ENCODE measurements around the gene RHPN2.
"Not testable (repeated sequence)": the region's sequence is repeated elsewhere in the genome, so short reads cannot be mapped to it uniquely, and the experiment has no call there.

RHPN2 gene

DNA sequence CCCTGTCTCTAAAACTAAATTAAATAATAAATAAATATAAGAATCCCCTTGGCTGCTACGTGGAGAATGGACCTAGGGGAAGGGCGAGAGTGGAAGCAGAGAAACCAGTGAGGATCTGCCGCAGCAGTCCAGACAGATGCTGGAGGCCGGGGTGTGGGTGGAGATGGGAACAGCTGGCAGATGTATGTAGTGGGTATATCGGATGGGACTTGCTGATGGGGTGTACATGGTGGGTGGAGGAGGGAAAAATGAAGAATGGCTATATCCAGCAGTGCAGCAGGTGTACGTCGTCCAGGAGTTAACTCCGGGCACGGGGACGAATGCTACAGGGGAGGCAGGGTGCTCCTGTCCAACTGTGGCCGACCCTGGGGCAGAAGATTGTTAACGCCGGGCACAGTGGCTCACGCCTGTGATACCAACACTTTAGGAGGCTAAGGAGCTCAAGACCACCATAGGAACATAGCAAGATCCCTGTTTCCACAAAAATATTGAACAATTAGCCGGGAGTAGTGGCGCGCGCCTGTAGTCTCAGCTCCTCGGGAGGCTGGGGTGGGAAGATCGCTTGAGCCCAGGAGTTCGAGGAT, 93.6 kb downstream of the RHPN2 start:
- no peak for DNase-seq

DNA sequence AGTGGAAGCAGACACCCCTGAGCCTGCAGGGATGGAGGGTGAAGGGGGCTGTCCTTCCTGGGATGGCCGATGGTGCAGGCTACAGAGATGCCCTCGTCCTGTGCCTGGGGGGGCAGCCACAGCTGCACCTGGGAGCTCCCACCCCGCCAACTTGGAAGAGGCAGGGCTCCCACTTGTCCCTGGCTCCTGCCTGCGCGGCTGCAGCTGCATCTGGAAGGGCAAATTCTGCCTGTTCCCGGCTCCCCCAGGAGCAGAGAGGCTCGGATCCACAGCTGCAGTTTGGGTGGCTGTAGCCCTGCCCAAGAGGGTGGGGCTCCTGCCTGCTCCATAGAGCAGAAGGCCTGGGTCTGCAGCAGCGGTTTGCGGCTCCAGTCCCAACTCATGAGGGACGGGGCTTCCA, 95.1 kb downstream of the RHPN2 start:
- no peak for DNase-seq

DNA sequence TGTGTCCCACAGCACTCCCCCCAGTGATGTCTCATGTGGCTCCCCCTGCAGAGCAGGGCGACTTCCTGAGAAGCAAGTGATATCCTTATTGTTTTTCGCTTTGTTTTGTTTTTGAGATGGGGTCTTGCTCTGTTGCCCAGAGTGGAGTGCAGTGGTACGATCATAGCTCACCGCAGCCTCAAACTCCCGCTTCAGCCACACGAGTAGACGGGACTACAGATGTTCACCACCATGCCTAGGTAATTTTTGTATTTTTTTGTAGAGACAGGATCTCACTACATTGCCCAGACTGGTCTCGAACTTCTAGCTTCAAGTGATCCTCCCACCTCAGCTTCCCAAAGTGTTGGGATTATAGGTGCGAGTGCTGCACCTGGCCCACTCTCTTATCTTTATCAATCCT, 97.9 kb downstream of the RHPN2 start:
- DNase-seq: no peak

DNA sequence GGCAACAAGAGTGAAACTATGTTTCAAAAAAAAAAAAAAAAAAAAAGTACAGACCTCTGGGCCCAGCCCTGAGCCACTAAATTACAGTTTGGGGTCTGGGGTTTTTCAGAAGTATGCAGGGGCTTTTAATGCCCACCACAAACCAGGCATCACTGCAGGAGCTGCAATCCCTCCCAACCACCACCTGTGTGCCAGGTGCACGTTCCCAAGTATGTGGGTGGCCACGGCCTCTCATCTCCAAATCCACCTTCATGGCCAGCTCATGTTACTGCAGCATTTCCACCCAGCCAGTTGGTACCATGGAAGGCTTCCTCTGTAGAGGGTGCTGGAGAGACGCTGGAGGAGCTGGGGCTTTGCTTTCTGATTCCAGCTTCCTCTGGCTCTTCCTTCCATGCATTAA, 119.4 kb downstream of the RHPN2 start:
- no peak for DNase-seq

DNA sequence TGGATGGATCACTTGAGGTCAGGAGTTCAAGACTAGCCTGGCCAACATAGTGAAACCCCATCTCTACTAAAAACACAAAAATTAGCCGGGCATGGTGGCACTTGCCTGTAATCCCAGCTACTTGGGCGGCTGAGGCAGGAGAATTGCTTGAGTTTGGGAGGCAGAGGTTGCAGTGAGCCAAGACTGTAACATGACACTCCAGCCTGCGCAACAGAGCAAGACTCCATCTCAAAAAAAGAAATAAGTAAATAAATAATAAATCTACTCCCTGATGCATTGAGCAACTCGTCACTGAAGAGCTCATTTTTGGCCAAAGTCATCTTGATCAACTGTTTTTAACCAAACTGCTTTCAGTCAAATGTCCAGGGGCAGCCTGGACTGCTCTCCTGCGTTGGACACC, 123.4 kb downstream of the RHPN2 start:
- DNase-seq: not testable (repeated sequence)

DNA sequence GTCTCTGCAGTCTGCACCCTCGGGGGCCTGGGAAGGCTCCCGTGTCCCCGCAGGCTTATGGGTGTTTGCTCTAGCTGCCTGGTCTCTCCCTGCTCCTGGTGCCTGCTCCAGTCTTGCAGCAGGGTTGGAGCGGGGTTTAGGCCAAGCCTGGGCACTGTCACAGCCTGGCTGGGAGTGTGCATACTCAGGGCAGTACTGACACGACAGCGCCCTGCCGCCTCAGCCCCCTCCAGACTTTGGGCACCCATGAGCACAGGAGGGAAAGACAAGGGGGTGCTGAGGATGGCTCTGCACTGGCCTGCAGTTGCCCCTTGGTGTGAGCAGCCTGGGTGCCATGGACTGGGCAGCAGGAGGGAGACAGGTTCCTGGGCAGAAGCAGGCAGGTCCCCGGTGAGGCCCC, 128.6 kb downstream of the RHPN2 start:
- DNase-seq: no peak

DNA sequence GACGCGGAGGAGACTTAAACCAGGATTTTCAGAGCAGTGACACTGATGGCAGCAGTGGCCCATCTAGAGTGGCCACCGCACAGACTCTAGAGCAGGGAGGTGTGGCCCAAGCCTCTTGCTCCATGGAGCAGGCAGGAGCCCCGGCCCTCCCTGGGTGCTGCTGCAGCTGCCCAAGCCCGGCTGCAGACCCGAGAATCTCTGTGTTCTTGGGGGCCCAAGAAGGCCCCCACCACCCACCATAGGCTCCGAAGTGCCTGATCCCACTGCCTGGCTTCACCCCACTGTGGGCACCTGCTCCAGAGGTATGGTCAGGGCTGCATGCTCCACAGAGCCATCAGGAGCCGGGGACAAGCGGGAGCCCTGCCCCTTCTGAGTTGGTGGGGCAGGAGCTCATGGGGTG, 129.1 kb downstream of the RHPN2 start:
- no peak for DNase-seq

DNA sequence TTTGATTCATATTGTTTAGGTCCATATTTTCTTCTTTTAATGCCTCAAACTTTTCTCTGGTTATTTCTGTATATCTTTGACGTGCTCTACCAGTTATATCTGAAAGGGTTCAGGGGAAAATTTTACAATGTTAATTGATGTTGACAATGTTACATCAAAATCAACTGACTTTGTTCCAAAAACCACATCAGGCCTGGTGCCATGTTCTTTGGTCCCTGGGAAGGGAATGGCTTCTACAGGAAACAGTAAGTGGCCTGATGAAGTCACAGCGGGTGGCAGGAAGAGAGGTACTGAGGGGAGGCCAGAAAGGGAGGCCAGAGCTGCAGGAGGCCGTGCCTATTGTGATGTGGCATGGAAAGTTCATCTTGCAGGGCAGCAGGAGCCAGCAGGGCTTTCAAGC, 131.1 kb downstream of the RHPN2 start:
- DNase-seq: no peak

DNA sequence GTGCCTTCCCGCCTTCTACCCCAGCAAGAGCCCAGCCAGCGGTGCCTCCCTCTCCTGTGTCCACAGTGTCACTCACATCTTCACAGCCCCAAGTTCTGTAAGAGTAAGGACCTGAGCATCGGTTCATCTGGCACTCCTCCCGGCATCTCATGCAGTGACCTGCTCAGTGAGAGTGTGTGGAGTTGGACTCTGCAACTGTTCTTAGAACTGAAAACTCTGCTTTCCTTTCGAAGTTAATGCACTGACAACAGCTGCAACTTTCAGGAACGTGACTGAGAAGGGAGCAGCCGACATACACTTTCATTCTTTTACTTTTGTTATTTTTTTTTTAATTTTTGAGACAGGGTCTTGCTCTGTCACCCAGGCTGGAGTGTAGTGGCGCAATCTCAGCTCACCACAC, 134.1 kb downstream of the RHPN2 start:
- DNase-seq: no peak

DNA sequence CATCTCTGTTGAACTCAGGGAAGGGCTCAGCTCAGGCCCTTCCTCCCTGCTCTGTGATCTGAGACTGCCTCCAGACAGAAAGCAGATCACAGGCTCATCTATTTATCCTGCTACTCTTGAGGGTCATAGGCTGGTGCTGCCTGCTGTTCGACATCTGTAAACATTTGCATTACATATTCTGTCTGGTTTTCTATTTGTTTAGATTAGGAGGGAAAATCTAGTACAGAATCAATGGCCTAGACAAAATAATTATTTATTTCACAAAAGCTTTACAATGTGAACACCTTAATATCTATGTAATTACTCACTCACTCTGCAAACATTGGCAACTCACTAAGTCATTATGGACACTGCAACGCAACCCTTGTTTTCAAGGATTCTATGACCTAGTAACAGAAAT, 135.9 kb downstream of the RHPN2 start:
- DNase-seq: no peak
